ENCODE measurements around the gene POLK. TPM values are rescaled to one million over a fixed set of nuclear protein-coding genes. Genes with fewer than 3 reads are reported as not detected.
"Not testable (repeated sequence)": the region's sequence is repeated elsewhere in the genome, so short reads cannot be mapped to it uniquely, and the experiment has no call there.

POLK gene
- total RNA-seq, 1 donor from 2014 or later = 22.4 TPM

DNA sequence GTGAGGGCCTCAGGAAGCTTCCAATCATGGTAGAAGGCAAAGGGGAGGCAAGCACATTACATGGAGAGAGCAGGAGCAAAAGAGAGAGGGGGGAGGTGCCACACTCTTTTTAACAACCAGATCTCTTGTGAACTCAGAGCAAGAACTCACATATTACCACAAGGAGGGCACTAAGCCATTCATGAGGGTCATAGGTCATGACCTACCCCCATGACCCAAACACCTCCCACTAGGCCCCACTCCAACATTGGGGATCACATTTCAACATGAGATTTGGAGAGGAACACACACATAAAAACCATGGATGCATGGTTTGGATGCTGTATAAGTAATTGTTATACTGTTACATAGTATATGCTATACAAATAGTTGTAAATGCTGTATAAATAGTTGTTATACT lies 17.5 kb downstream of the POLK start:
- TF ChIP-seq, protein P1, sequence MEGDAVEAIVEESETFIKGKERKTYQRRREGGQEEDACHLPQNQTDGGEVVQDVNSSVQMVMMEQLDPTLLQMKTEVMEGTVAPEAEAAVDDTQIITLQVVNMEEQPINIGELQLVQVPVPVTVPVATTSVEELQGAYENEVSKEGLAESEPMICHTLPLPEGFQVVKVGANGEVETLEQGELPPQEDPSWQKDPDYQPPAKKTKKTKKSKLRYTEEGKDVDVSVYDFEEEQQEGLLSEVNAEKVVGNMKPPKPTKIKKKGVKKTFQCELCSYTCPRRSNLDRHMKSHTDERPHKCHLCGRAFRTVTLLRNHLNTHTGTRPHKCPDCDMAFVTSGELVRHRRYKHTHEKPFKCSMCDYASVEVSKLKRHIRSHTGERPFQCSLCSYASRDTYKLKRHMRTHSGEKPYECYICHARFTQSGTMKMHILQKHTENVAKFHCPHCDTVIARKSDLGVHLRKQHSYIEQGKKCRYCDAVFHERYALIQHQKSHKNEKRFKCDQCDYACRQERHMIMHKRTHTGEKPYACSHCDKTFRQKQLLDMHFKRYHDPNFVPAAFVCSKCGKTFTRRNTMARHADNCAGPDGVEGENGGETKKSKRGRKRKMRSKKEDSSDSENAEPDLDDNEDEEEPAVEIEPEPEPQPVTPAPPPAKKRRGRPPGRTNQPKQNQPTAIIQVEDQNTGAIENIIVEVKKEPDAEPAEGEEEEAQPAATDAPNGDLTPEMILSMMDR (IDR thresholded peaks at IDR 0.05; ENCODE audit: insufficient read depth, low read length, severe bottlenecking) = no peak
- DNase-seq (ENCODE audit: low read depth) = no peak
- H3K4me3 ChIP-seq (ENCODE audit: low read depth, low read length) = no peak overlapping the region
- H3K27me3 ChIP-seq (ENCODE audit: control insufficient read depth, insufficient read depth, low read length) = no peaks in the 10 kb centered on the region
- no peak for FAIRE-seq
- H3K36me3 ChIP-seq (ENCODE audit: control insufficient read depth, insufficient read depth, low read length) = no peaks in the 10 kb centered on the region

DNA sequence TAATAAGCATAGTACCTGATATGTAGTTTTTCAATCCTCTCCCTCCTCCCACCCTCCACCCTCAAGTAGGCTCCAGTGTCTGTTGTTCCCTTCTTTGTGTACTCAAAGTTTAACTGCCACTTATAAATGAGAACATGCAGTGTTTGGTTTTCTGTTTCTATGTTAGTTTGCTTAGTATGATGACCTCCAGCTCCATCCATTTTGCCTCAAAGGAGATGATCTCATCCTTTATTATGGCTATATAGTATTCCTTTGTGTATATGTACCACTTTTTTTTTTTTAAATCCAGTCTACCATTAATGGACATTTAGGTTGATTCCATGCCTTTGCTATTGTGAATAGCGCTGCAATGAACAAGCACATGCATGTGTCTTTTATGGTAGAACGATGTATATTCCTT lies 20.5 kb downstream of the POLK start:
- no peaks in the 10 kb centered on the region for H3K27me3 ChIP-seq (ENCODE audit: control insufficient read depth, insufficient read depth, low read length)
- H3K4me3 ChIP-seq (ENCODE audit: low read depth, low read length) = no peak overlapping the region
- FAIRE-seq (no peak), DNase-seq (ENCODE audit: low read depth) (no peak)
- TF ChIP-seq, protein P1 (IDR thresholded peaks at IDR 0.05; ENCODE audit: insufficient read depth, low read length, severe bottlenecking) = no peak
- no peaks in the 10 kb centered on the region for H3K36me3 ChIP-seq (ENCODE audit: control insufficient read depth, insufficient read depth, low read length)

DNA sequence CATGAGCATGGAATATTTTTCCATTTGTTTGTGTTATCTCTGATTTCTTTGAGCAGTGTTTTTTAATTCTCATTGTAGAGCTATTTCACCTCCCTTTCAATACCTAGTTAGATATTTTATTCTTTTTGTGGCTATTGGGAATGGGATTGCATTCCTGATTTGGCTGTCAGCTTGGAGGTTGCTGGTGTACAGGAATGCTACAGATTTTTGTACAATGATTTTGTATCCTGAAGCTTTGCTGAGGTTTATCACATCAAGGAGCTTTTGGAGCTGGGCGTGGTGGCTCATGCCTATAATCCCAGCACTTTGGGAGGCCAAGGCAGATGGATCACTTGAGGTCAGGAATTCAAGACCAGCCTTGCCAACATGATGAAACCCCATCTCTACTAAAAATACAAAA lies 22.0 kb downstream of the POLK start:
- FAIRE-seq; H3K27me3 ChIP-seq (ENCODE audit: control insufficient read depth, insufficient read depth, low read length); H3K36me3 ChIP-seq (ENCODE audit: control insufficient read depth, insufficient read depth, low read length); H3K4me3 ChIP-seq (ENCODE audit: low read depth, low read length): not testable (repeated sequence)
- peak; percentile 72 for DNase-seq (ENCODE audit: low read depth)

DNA sequence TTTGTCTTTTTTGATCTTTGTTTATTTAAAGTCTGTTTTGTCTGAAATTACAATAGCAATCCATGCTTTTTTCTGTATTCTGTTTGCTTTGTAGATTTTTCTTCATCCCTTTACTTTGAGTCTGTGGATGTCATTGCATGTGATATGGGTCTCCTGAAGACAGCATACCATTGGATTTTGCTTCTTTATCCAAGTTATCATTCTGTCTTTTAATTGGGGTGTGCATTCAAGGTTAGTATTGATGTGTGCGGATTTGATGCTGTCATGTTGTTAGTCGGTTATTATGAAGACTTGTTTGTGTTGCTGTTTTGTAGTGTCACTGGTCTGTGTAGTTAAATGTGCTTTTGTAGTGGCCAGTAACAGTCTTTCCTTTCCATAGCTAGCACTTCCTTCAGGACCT lies 23.0 kb downstream of the POLK start:
- FAIRE-seq (no peak), DNase-seq (ENCODE audit: low read depth) (no peak)
- TF ChIP-seq, protein P1 (IDR thresholded peaks at IDR 0.05; ENCODE audit: insufficient read depth, low read length, severe bottlenecking) = no peak
- Histone ChIP-seq H3K36me3 (ENCODE audit: control insufficient read depth, insufficient read depth, low read length) (no peaks in the 10 kb centered on the region), H3K4me3 (ENCODE audit: low read depth, low read length) (no peak overlapping the region), H3K27me3 (ENCODE audit: control insufficient read depth, insufficient read depth, low read length) (no peaks in the 10 kb centered on the region)

DNA sequence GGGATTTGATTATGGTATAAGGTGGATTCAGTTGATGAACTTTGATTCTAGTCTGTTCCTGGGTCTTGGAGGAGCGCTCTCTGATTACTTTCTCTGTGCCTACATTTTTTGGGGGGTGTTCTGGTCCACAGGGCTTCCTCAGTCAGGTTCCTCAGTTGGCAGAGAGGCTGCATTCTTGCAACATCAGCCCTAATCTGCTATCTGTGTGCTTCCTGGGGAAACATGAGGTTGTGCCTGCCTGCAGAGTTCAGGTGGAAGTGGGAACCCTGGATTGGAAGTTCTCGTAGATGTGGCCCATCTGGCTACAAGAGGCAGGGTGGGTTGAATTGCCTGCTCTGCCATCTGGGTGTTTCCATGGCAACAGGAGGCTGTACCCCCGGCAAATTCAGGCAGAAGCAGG lies 24.5 kb downstream of the POLK start:
- TF ChIP-seq, protein P1 (IDR thresholded peaks at IDR 0.05; ENCODE audit: insufficient read depth, low read length, severe bottlenecking) = no peak
- H3K36me3 ChIP-seq (ENCODE audit: control insufficient read depth, insufficient read depth, low read length) = no peaks in the 10 kb centered on the region

DNA sequence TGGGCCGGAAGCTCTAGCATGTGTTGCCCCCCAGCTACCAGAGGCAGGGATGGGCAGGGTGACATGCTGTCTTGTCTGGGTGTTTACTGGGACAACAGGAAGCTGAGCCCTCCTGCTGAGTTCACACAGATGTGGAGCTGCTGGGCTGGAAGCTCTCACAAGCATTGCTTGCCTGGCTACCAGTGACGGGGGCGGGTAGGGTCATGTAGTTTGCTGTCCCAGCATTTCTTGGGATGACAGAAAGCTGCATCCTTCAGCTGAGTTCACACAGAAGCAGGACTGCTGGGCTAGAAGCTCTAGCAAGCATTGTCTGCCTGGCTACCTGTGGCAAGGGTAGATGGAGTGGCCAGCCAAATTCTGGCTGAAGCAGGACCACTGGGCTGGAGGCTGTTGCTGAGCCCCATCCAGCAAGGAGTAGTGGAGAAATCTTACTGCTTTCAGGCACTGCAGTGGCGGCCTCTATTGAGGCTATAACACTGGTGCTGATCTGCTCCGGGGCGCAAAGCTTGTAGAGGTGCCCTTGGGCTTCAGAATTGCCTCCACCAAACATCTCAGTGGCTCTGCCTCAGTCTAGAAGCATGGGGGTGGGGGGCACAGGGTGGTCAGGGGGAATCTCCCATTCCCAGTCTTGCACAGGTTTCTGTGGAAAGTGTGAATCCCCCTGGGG lies 25.1 kb downstream of the POLK start:
- no peak overlapping the region for H3K4me3 ChIP-seq (ENCODE audit: low read depth, low read length)
- H3K27me3 ChIP-seq (ENCODE audit: control insufficient read depth, insufficient read depth, low read length) = no peaks in the 10 kb centered on the region
- DNase-seq (ENCODE audit: low read depth) (no peak), FAIRE-seq (no peak)
- TF ChIP-seq, protein P1 (IDR thresholded peaks at IDR 0.05; ENCODE audit: insufficient read depth, low read length, severe bottlenecking) = no peak
- no peaks in the 10 kb centered on the region for H3K36me3 ChIP-seq (ENCODE audit: control insufficient read depth, insufficient read depth, low read length)

More for the DNA sequence above, 24.5 kb downstream of the POLK start:
- Histone ChIP-seq H3K4me3 (ENCODE audit: low read depth, low read length) (no peak overlapping the region), H3K27me3 (ENCODE audit: control insufficient read depth, insufficient read depth, low read length) (no peaks in the 10 kb centered on the region)
- peak; percentile 7 for FAIRE-seq
- no peak for DNase-seq (ENCODE audit: low read depth)
